ENCODE data around the gene OLIG1. TPM values are rescaled to one million over a fixed set of nuclear protein-coding genes. Genes with fewer than 3 reads are reported as not detected.

Gene OLIG1
- polyA plus RNA-seq, 4 donors: 0.20 to 1.8 TPM; not detected in 2

DNA sequence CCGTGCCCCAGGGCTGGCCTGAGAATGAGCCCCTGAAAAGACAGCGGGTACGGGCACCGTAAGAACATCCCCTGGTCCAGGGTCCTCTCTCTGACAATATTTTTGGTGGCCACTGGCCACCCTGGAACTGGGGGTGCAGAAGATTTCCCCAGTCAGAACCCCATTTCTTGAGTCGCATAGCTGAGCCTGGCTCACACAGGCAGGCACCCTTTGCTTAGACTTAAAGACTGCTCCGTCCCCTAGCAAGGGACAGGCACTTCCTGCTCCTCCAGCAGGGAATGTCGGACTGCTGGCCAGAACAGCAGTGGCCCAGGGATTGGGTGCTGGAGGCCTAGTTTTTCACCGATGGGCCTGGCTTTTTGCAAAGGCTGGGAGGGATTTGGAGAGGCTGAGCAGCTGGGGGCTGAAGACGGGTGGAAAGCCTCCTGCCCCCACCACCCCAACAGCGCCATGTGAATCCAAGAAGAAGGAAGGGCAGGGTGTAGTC lies 39.9 kb upstream of the OLIG1 start:
- no peak for DNase-seq (ENCODE audit: low read depth in 4 of 4, low spot score in 2 of 4)

- no peak for DNase-seq (ENCODE audit: low read depth in 4 of 4, low spot score in 2 of 4)
Measured at GRCh38 chr21:33030633-33031032, 39.3 kb upstream of the OLIG1 start.

DNA sequence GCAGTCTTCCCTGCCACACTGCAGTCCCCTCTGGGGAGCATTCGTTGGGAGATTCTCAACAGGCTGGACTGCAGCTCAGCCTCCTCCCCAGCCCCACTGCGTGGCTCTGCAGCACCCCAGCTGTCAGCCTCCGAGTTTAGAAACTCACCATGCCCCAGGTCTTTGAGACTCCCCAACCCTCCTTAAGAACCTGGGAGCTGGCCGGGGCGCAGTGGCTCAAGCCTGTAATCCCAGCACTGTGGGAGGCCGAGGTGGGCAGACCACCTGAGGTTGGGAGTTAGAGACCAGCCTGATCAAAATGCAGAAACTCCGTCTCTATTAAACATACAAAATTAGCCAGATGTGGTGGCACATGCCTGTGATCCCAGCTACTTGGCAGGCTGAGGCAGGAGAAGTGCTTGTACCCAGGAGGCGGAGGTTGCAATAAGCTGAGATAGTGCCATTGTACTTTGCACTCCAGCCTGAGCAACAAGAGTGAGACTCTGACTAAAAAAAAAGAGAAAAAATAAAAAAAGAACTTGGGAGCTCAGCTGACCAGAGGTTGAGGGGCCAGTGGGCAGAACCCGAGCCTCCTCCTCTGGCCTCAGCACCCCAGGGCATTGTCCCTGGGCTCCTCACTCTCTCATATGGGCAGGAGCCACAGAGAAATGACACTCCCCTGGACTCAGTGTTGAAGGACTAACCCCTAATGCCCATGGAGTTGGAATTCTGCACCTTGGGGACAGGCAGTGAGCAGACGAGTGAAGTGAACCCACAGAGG lies 38.6 kb upstream of the OLIG1 start:
- no peak for DNase-seq (ENCODE audit: low read depth in 4 of 4, low spot score in 2 of 4)

- DNase-seq (ENCODE audit: low read depth in 4 of 4, low spot score in 2 of 4): no peak
Measured at GRCh38 chr21:33032434-33033047, 37.4 kb upstream of the OLIG1 start.

- DNase-seq (ENCODE audit: low read depth in 4 of 4, low spot score in 2 of 4): no peak
Measured at GRCh38 chr21:33033094-33033951, 36.6 kb upstream of the OLIG1 start.

- no peak for DNase-seq (ENCODE audit: low read depth in 4 of 4, low spot score in 2 of 4)
Measured at GRCh38 chr21:33033961-33034413, 36.0 kb upstream of the OLIG1 start.

- no peak for DNase-seq (ENCODE audit: low read depth in 4 of 4, low spot score in 2 of 4)
Measured at GRCh38 chr21:33035147-33035546, 34.8 kb upstream of the OLIG1 start.

GRCh38 chr21:33036430-33037162 lies 33.3 kb upstream of the OLIG1 start:
- DNase-seq (ENCODE audit: low read depth in 4 of 4, low spot score in 2 of 4): no peak

GRCh38 chr21:33037501-33037900 lies 32.4 kb upstream of the OLIG1 start:
- DNase-seq (ENCODE audit: low read depth in 4 of 4, low spot score in 2 of 4): no peak

DNA sequence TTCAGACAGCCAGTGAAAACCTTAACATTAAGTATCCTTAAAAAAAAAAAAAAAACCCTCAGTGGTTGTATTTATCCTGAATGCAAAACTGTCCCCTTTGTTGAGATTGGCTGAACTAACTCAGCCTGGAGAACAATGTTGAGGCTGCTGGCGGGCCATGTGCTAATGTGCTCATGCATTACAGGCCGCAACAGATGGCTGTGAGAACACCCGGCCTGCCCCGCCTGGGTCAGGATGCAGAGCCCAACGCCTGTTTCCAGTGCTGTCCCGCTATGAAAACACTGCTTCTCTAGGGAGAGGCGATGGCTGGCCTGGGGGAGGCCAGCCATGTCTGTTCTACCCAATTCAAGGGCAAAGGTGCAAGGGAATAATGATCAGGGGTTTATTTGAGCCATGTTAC lies 30.4 kb upstream of the OLIG1 start:
- no peak for DNase-seq (ENCODE audit: low read depth in 4 of 4, low spot score in 2 of 4)

GRCh38 chr21:33040215-33040614 lies 29.7 kb upstream of the OLIG1 start:
- no peak for DNase-seq (ENCODE audit: low read depth in 4 of 4, low spot score in 2 of 4)

- DNase-seq (ENCODE audit: low read depth in 4 of 4, low spot score in 2 of 4): no peak
Measured at GRCh38 chr21:33041981-33042380, 28.0 kb upstream of the OLIG1 start.

DNA sequence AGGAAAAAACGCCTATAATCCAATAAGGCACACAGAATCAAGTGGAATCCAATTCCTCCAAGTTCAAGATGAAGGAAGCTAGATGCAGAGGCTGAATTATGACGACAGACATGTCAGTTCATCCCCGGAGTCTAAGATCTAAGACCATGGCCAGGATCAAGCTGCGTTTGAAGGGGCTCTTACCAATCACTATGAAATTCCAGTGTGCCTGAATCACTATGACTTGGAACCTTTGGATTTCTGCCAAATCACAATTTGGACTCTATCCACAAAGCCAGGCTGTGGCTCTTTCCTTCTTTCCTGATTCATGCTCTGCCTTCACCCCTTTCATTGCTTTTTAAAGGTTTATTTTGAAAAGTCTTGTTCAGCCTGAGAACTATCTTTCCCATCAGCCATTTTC lies 27.1 kb upstream of the OLIG1 start:
- no peak for DNase-seq (ENCODE audit: low read depth in 4 of 4, low spot score in 2 of 4)

GRCh38 chr21:33046455-33046854 lies 23.5 kb upstream of the OLIG1 start:
- DNase-seq (ENCODE audit: low read depth in 4 of 4, low spot score in 2 of 4): no peak

DNA sequence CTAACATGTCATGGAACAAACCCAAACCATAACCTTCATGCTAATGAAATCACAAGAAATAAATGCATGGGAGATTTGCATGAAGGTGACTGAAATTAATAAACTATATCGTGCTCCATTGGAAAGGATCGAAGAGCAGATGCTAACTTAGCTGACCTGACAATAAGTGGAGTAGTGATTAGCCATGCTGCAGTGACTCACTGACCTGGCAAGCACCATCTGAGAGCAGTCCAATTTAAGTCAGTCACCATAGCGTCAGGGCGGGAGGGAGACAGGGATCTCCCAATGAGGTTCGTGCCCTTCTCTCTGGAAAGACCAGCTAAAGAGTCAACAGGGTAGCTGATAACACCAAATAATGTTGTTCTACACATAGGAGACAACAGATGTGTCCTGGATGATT lies 22.7 kb upstream of the OLIG1 start:
- no peak for DNase-seq (ENCODE audit: low read depth in 4 of 4, low spot score in 2 of 4)

- no peak for DNase-seq (ENCODE audit: low read depth in 4 of 4, low spot score in 2 of 4)
Measured at GRCh38 chr21:33051925-33052324, 18.0 kb upstream of the OLIG1 start.

DNA sequence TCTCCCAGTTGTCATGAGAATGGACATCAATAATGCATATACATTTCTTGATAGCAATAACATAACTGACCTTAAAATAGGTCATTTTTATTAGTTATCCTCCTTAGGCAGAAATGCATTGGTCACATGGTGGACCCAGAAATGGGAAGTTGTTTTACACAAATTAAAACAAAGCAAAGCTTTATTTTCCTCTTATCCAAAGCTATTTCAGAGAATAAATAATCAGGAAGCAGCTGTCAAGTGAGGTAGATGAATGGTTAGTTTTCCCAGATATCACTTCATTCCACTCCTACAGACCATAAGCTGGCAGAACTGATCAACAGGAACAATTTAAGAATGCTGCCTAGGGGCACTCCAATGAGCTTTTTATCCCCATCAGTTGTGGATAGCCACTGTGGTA lies 16.0 kb upstream of the OLIG1 start:
- no peak for DNase-seq (ENCODE audit: low read depth in 4 of 4, low spot score in 2 of 4)

DNA sequence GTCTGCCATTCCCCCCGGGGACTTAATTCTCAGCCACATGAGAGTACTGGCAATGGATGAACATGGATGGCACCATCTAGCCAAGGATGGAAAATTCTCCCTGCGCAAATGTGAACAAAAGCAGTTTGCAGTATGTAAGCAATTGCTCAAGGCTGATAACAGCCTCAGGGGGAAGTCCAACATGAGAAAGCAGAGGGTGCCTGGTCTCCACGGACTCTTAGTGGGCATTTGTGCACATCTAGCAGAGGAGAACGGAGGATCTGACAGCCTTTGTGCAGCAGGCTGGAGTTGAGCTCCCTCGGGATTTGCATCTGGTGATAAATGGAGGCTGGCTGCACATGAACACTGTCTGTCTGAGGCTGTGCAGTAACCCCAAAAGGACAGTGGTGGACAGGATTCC lies 13.9 kb upstream of the OLIG1 start:
- DNase-seq (ENCODE audit: low read depth in 4 of 4, low spot score in 2 of 4): no peak

DNA sequence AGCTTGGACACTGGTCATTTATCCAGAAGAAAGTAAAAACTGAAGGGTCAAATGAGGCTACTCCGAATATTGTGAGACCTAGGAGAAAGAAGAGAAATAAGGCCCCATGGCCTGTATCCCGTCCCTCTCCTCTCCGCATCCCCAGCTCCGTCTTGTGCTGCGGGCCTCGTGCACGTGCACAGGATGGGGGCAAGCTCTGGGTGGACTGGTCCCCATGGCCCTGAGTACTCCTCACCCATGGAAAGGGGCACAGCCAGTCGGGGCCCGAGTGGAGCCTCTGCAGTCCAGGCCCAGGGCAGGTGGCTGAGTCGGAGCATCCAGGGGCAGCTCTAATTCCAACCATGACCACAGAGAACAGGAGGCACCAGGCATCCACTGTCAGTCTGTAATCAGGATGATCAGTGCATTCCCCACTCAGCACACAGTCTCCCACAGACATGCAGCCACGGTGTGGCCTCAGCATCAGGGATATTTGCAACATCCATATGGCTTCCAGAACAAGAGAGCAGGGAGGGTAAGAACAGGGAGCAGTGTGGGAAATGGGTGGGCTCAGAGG lies 12.5 kb upstream of the OLIG1 start:
- DNase-seq (ENCODE audit: low read depth in 4 of 4, low spot score in 2 of 4): no peak

DNA sequence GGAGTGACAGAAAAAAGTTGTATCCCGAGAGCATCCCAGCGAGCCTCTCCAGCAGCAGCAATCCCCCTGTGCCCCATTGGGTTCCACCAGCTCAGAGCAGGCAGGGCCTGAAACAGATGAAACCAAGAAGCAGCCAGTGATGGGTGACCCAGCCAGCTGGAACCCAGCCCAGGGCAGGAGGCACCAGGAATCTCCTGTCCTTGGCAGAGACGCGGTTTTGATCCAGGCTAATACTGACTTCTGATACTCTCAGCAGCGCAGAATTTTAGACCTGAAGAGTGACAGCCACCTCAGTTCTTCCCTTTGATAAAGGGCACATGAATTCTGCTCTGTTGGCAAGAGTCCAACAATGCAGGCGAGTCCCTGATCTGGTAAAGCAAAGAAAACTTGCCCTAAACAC lies 11.4 kb upstream of the OLIG1 start:
- no peak for DNase-seq (ENCODE audit: low read depth in 4 of 4, low spot score in 2 of 4)

All from left renal cortex interstitium (tissue), 4 donors.